Measurements from ENCODE around the gene GUCY2F.

The GUCY2F gene

DNA sequence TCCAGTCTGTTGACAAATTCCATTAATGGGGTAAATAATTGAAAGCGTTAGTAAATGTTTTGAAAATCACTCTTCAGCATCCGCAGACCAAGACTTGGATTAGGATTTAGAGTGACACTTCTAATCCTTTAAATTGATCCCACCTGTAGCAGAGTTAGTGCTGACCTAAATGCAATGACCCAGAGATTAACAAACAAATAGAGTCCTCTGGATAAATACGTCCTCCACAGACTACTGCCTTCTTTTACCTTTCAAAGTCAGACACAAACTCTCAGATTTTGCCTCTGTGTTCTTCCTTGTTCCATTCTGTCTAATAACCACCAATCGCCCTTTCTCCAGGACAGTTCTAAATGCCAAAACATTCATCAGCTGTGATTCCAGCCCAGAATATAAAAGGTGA is at the start of gene GUCY2F:
TSS of gene GUCY2F (minus strand) at position 101 of the 400 bp plus-strand sequence. CDS start 6,150 bp downstream, outside the sequence.
- Histone ChIP-seq H3K9me3 (ENCODE audit: severe bottlenecking) (no peaks in the 10 kb centered on the region), H3K27me3 (ENCODE audit: insufficient read depth, low read depth, severe bottlenecking) (peaks cover 53% of the 10 kb centered on the region), H3K27ac (no peak within 1 kb of the TSS), H3K36me3 (no peaks in the 10 kb centered on the region), H3K4me3 (ENCODE audit: low read depth, low read length) (no peak within 1 kb of the TSS)
- TF ChIP-seq CTCF (IDR thresholded peaks at IDR 0.05; ENCODE audit: low read depth, low read length), result no peak
- no peak for DNase-seq

DNA sequence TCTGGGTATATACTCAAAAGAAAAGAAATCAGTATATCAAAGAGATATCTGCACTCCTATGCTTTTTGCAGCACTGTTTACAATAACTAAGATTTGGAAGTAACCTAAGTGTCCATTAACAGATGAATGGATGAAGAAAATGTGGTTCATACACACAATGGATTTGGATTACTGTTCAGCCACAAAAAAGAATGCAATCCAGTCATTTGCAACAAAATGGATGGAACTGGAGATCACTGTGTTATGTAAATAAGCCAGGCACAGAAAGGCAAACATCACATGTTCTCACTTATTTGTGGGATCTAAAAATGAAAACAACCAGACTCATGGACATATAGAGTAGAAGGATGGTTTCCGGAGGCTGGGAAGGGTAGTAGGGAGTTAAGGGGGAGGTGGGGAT is 37.1 kb upstream of the GUCY2F start:
- no peak for DNase-seq
- TF ChIP-seq CTCF (IDR thresholded peaks at IDR 0.05; ENCODE audit: low read depth, low read length), result no peak

DNA sequence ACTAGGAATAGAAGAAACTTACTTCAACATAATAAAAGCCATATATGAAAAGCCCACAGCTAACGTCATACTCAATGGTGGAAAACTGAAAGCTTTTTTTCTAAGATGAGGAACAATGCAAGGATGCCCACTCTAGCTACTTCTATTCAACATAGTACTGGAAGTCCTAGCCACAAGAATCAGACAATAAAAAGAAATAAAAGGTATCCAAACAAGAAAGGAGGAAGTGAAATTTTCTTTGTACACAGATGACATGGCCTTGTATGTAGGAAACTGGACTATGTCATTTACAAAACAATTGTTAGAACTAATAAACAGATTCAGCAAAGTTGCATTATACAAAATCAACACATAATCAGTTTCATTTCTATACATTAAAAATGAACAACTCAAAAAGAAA is 29.2 kb upstream of the GUCY2F start:
- Histone ChIP-seq H3K4me3 (ENCODE audit: low read depth, low read length) (no peak overlapping the region), H3K27ac (no peak overlapping the region), H3K27me3 (ENCODE audit: insufficient read depth, low read depth, severe bottlenecking) (peaks cover 45% of the 10 kb centered on the region), H3K36me3 (no peaks in the 10 kb centered on the region), H3K9me3 (ENCODE audit: severe bottlenecking) (no peaks in the 10 kb centered on the region)
- DNase-seq, result no peak
- no peak for TF ChIP-seq CTCF (IDR thresholded peaks at IDR 0.05; ENCODE audit: low read depth, low read length)

More for the DNA sequence above, 37.1 kb upstream of the GUCY2F start:
- peaks cover 30% of the 10 kb centered on the region for H3K27me3 ChIP-seq (ENCODE audit: insufficient read depth, low read depth, severe bottlenecking)
- H3K9me3 ChIP-seq (ENCODE audit: severe bottlenecking), result no peaks in the 10 kb centered on the region
- no peak overlapping the region for H3K4me3 ChIP-seq (ENCODE audit: low read depth, low read length)
- H3K36me3 ChIP-seq, result no peaks in the 10 kb centered on the region
- H3K27ac ChIP-seq, result no peak overlapping the region

GRCh38 chrX:109508915-109509314 is 27.0 kb upstream of the GUCY2F start:
- DNase-seq, result no peak
- H3K36me3 ChIP-seq, result no peaks in the 10 kb centered on the region
- no peak for TF ChIP-seq CTCF (IDR thresholded peaks at IDR 0.05; ENCODE audit: low read depth, low read length)
- peaks cover 39% of the 10 kb centered on the region for H3K27me3 ChIP-seq (ENCODE audit: insufficient read depth, low read depth, severe bottlenecking)
- no peaks in the 10 kb centered on the region for H3K9me3 ChIP-seq (ENCODE audit: severe bottlenecking)
- no peak overlapping the region for H3K4me3 ChIP-seq (ENCODE audit: low read depth, low read length)
- no peak overlapping the region for H3K27ac ChIP-seq

GRCh38 chrX:109501176-109501575 is 19.3 kb upstream of the GUCY2F start:
- TF ChIP-seq CTCF (IDR thresholded peaks at IDR 0.05; ENCODE audit: low read depth, low read length), result no peak
- no peak overlapping the region for H3K27ac ChIP-seq
- DNase-seq, result no peak
- H3K36me3 ChIP-seq, result no peaks in the 10 kb centered on the region
- peaks cover 37% of the 10 kb centered on the region for H3K27me3 ChIP-seq (ENCODE audit: insufficient read depth, low read depth, severe bottlenecking)
- no peak overlapping the region for H3K4me3 ChIP-seq (ENCODE audit: low read depth, low read length)
- H3K9me3 ChIP-seq (ENCODE audit: severe bottlenecking), result no peaks in the 10 kb centered on the region

DNA sequence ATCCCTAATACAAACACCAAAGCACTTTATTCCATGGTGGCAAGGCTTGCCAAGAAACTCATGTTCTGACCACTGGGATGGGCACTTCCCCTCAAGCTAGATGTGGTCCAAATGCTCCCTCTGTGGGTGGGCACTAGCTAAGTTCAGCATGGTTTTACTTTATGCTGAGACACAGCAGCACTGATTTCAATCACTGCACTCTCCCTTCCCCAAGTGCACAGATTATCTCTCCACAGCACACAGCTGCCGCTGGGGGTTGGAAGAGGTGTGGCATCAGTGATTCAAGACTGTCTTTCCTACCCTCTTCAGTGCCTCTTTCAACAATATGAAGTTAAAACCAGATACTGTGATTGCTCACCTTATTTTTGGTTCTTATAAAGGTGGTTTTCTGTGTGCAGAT is 16.5 kb upstream of the GUCY2F start:
- H3K36me3 ChIP-seq, result no peaks in the 10 kb centered on the region
- DNase-seq, result no peak
- TF ChIP-seq CTCF (IDR thresholded peaks at IDR 0.05; ENCODE audit: low read depth, low read length), result no peak
- H3K9me3 ChIP-seq (ENCODE audit: severe bottlenecking), result no peaks in the 10 kb centered on the region
- no peak overlapping the region for H3K27ac ChIP-seq
- H3K4me3 ChIP-seq (ENCODE audit: low read depth, low read length), result no peak overlapping the region
- peaks cover 41% of the 10 kb centered on the region for H3K27me3 ChIP-seq (ENCODE audit: insufficient read depth, low read depth, severe bottlenecking)

Data from WERI-Rb-1 (cell line).